HG03039 (cell line): ENCODE data around the gene NFATC3.

Experiments
- ATAC-seq: cut with Tn5 transposase; IDR thresholded peaks from one replicate; pipeline ENCODE4 v1.9.1; 2021; ENCODE audit warnings: mild to moderate bottlenecking, moderate library complexity; ENCODE audit not compliant: unreplicated experiment

The NFATC3 gene

GRCh38 chr16:68085259-68086071 is at the start of gene NFATC3:
TSS of gene NFATC3 (plus strand) at chr16:68085370. CDS start at chr16:68085682, 312 bp downstream.
- ATAC-seq: peak; percentile 57

GRCh38 chr16:68037841-68038597 is 47.2 kb upstream of the NFATC3 start:
- no peak for ATAC-seq

DNA sequence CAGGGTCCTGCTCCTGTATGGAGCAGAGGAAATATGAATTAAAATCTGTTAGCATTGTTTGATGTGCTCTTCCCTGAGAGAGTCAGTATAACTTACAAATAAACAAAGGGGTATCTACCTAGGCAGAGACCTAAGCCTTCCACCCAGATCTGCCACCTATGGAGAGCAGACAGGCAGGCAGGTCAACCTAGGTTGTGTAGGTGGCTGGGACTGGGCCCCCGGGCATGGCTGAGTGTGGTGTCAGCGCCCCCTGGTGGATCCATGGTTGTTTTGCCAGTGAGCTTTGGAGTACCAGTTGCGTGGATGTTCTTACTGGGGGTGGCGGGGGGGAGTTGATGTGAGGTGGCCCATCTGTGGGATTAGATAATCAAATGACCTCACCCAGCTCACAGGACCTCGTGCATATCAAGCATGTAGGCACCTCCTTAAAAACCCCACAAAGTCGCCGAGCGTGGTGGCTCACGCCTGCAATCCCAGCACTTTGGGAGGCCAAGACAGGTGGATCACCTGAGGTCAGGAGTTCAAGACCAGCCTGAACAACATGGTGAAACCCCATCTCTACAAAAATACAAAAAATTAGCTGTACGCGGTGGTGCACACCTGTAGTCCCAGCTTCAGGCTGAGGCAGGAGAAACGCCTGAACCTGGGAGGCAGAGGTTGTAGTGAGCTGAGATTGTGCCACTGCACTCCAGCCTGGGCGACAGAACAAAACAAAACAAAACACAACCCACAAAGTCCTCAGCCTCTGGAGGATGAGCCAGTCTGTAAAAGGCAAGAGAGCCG is 44.5 kb upstream of the NFATC3 start:
- peak; percentile 82 for ATAC-seq

GRCh38 chr16:68041783-68042182 is 43.4 kb upstream of the NFATC3 start:
- no peak for ATAC-seq

- ATAC-seq: no peak
Measured at GRCh38 chr16:68046106-68046505, 39.1 kb upstream of the NFATC3 start.

DNA sequence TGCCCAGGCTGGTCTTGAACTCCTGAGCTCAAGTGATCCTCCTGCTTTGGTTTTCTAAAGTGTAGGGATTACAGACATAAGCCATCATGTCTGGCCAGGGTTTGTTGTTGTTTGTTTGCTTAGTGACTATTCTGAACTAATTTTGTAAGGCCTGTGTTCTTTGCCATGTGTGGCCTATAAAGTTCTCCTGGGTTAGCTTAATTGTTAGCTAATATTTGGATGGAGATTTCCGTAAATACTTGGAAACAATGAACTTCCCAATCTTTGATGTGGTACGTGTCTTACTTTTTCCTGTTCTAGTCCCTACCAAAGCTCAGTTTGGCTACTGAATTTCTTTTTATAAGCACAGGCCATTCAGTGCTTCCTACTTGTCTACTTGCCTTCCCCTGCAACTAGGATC is 37.2 kb upstream of the NFATC3 start:
- no peak for ATAC-seq

- ATAC-seq: no peak
Measured at GRCh38 chr16:68049449-68049848, 35.7 kb upstream of the NFATC3 start.

DNA sequence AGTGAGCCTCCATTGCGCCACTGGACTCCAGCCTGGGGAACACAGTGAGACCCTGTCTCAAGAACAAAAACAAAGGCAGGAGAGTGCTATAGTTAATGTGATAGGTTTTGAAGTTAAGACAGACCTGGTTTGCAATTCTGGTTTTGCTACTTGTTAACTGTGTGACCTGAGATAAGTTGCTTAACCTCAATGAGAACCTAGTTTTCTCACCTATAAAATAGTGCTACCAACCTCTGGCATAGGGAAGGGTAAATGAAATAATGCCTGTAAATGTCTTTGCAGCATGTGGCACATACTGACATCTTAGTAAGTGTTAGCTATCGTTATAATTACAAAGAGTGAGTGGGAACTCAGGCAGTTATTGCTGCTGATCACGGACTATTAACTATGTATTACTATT is 29.8 kb upstream of the NFATC3 start:
- ATAC-seq: no peak

DNA sequence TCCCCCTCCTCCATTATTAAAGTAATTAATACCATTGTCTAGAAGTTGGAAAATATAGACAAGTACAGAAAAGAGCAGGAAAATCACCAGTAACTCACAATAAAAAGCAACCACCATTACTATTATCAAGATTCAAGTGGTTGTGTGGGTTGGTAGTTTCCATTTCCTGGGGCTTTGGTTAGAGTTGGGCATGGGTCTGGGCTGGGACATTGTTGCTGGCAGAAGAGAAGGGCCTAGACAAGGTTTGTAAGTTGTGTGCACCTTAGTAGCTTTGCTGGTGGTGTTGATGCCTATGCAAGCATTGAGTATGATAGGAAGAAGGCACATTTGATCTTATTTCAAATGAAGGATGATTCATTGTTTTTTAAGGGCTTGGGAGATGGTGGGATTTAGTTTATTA is 25.4 kb upstream of the NFATC3 start:
- ATAC-seq: no peak

DNA sequence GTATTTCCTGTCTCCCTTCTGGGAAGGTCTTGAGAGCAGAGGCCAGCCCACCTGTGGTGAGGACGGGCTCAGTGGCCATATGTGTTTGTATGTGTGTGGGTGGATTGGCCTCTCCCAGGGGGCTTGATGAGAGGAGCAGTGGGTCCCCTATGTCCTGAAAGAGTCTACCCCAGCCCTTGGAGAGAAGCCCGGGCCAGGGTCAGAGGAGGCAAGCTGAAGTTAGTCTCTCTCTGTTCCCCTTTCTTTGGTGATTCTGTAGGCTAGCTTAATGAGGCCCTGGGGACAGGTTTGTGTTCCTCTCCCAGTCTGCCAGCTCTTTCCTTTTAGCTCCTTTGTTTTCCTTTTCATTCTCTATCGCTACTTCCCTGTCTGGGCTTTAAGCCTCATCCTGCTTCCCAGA is 23.8 kb upstream of the NFATC3 start:
- no peak for ATAC-seq

GRCh38 chr16:68062910-68063393 is 22.2 kb upstream of the NFATC3 start:
- no peak for ATAC-seq

GRCh38 chr16:68064791-68065365 is 20.3 kb upstream of the NFATC3 start:
- ATAC-seq: no peak

DNA sequence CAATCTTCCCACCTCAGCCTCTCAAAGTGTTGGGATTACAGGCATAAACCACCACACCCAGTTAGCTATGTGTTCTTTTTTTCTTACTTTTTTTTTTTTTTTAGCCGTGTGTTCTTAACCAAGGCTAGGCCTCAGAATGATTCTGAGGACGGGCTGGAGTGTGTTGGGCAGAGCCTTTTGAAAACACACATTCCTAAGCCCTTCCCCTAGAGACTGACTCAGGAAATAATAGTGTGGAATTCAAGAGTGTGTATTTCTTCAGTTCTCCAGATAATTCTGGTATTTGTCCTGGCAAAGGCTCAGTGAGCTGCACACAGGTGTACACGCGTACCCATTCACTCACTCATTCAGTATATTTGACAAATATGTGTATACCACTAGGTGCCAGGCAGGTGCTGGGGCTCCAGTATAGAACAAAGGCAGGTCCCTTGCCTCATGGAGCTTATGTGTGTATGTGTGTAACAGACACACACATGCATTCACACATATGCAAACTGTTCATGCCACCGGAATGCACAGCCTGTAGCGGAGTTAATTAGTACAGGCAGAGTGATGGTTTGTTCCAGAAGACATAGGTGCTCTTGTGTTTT is 19.4 kb upstream of the NFATC3 start:
- no peak for ATAC-seq

DNA sequence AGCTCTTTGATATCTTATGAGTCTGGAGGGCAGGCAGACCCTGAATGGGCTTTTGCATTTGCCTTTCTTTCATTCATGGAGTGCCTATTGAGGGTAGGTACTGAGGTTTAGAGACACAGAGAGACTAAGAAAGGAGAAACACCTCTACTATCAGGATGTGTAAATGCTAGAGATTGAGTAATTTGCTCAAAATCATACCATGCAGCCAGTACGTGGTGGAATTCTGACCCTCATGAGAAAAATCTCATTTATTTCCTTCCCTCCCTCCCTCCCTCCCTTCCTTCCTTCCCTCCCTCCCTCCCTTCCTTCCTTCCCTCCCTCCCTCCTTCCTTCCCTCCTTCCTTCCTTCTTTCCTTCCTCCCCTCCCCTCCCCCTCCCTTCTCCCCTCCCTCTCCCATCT is 18.4 kb upstream of the NFATC3 start:
- ATAC-seq: no peak

DNA sequence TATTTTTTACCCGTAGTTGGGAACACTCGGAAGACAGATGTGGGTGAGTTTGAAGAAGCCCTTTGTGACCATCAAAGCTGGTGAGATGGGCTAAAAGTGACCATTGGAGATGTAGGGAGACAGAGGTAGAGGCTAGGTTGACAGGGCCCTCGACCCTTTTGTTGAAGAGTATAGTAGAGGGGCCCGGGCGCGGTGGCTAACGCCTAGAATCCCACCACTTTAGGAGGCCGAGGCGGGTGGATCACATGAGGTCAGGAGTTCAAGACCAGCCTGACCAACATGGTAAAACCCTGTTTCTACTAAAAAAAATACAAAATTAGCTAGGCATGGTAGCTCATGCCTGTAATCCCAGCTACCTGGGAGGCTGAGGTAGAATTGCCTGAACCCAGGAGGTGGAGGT is 16.2 kb upstream of the NFATC3 start:
- ATAC-seq: no peak

DNA sequence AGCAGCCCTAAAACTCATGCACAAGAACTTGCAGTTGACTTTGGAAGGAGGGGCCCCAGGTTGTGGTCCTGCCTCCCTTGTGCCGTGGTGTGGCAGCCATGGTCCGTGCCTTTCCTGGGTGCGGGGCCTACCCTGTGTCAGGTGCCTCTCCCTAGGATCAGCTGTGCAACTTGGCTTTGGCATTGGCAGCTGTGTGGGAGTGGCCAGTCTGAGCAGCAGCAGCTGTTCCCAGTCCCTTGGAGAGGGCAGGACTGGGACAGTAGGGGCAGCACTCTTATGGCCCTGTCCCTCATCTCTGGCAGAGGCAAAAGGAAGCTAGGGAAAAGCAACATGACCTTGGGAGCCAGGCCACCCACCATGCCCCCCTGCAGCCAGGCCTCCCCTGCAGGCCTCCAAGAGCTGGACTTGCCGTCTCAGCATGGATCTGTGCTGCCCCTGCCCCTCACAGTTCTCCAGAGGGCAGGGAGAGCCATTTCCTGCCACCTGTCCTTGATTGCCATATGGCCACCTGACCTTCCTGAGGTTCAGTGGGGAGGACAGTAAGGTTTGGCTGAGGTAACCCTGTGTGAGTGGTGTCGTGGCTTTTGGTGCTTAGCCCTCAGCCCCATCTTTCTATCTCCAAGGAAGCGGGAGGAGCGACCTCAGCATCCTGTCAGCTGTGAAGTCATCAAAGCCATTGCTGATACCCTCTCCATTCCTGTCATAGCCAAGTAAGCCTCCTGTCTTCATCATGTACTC is 15.5 kb upstream of the NFATC3 start:
- ATAC-seq: no peak

DNA sequence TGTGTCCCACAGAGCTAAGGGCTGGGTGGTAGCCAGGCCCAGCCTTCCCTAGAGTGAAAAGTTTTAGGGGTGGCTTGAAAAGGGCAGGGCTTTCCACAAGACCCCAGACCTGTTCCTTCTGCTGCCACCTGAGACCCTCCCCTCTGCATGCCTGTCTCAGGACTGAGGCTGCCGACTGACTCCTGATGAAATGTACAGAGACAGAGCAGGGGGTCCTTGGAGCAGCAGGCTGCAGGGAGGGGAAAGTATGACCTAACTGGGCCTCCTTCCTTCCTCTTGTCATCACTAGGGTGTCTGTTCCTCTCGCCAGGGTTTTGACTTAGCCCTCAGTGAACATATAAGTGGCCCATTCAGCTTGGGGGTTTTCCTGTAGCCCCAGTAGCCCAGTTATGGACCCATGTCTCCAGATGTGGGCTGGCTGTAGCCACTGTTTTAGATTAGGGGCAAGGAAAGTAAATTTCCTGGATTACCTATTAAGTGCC is 14.9 kb upstream of the NFATC3 start:
- no peak for ATAC-seq

DNA sequence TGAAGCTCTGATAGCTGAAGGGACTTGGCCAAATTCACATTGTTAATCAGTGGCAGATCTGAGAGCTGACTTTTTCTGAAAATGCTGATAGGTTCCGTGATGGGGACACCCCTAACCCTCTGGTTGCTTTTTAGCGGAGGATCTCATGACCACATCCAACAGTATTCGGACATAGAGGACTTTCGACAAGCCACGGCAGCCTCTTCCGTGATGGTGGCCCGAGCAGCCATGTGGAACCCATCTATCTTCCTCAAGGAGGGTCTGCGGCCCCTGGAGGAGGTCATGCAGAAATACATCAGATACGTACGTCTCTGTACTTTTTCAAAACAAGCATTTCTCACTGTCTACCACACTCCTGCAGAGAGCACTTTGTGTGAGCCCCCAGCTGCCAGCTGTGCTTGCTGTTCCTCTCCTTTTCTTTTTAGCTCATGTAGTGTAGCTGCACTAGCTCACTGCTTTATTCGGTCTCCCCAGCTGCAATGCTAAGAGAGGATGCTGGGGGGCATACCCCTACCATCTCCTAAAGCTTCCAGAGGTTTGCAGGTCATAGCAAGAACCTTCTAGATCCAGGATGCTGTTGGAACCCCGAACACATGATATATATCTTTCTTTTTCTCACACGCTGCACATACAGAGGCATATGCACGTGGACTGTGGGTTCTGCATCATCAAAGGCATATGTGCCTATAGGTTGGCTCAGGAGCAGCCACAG is 14.2 kb upstream of the NFATC3 start:
- no peak for ATAC-seq

- no peak for ATAC-seq
Measured at GRCh38 chr16:68071518-68071901, 13.7 kb upstream of the NFATC3 start.
